GM20431 (cell line): ENCODE data around the gene FBXL7.

Experiments
- in situ Hi-C: fragments of 300-500 bp; cut with MseI, MboI; formaldehyde crosslinking; loops from one replicate; pipeline ENCODE4 v1.15.0; 2020; ENCODE audit warnings: low sequenced_read_pairs; ENCODE audit not compliant: unreplicated experiment

The FBXL7 gene

DNA sequence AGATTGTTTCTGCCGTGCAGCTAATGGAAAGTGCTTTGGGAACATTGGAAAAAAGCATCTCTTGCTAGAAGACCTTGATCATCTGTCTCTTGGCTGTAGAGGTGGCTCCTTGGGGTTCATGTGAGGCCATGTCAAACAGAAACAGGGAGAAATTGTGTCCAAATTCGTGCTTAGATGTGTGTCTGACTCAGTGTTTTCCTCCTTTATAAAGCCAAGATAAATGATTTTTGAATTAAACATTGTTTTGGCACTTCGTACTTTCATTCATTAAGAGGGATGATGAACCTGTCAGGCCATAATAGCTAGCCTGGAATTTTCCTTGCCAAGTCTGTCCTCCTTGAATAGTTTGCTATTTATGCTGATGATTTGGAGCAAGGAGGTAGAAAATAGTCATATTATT is 143.8 kb downstream of the FBXL7 start:
- in situ Hi-C loops, result no loop called here

DNA sequence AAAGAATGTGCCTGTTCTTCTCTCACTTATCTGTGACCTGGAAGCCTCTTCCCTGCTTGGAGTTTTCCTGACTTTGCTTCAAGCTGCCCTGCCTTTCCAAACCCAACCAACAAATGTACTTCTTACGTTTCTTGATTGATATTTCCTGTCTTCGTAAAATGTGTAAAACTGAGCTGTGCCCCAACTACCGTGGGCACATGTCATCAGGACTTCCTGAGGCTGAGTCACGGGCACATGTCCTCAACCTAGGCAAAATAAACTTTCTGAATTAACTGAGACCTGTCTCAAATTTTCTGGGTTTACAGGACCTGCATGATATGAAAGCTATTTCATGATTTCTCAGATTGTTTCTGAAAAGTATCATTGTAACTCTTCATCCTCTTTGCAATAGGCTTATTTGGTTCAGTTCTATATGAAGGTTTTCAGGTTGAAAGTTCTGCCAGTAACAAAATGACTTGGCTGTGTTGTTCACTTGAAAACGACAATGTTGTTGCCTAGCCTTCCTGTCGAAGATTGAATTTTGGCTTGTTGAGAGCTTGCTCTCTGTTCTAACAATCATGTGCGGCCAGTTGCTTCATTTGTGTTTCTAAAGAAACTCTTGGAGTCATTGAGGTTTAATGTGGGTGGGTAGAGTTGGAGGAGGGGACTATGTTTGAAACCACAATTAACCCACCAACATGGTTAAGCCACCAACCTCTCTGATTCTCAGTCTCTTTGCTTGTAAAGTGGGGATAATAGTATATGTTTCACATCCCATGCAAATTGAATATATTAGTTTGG is 145.6 kb downstream of the FBXL7 start:
- in situ Hi-C loops, result no loop called here

DNA sequence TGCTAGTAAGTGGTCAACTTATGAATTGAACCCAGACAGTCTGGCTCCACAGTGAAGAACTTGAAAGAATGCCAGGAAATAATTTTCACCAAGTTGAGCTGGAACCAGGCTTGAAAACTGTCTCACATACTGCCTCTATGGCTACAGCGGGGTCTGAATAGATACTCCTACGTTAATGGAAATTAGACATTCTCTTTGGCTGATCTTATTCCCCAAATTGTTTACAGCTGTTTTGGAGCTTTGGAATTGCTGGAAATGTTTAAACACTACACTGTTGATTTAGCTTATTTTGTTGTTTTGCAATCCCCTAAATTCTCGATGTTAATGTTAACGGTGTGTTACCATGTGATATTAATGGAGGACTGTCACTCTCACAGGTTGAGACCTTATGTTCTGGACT is 146.4 kb downstream of the FBXL7 start:
- in situ Hi-C loops, result no loop called here

DNA sequence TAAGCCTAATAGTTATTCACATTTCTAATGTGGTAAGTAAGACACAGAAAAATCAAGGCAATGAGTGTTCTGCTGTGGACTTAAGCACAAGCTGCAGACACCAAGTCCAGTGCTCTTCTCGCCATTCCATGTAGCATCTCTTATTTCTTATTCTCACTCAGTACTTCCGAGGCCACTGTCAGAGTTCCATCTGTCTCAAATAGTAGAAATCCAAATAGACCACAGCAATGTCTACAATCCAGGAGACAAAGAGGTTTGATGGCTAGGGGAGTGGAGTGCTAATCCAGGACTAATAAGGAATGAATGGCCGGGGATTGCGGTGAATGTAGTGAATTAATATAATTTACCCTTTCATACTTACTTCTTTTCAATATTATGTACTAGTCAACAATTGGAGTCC is 147.3 kb downstream of the FBXL7 start:
- in situ Hi-C loops, result no loop called here

DNA sequence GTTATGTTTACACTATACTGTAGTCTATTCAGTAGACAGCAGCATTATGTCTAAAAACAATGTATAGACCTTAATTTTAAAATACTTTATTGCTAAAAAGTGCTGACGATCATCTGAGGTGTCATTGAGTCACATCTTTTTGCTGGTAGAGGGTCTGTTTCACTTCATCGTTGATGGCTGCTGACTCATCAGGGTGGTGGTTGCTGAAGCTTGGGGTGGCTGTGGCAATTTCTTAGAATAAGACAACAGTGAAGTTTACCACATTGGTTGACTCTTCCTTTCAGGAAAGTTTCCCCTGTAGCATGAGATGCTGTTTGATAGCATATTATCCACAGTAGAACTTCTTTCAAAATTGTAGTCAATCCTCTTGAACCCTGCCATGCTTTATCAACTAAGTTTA is 150.3 kb downstream of the FBXL7 start:
- in situ Hi-C loops, result no loop called here

DNA sequence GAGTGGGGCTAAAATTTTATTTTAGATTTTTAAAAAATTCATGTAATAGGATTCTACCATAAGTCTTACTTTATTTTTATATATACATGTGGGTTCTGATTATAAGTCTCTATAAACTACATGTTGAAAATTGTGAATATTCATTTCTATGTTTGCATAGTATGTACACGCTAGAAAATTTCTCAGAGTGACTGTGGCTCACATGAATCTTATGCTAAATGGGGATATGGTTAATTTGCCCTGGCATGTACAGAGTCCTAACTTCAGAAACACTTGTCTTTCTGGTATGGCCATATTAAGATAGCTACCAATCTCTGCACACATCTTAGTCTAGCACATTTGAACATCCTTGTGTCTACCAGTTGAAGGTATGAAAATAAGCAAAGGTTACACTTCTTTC is 154.8 kb downstream of the FBXL7 start:
- in situ Hi-C loops, result no loop called here

- in situ Hi-C loops, result no loop called here
Measured at GRCh38 chr5:15655683-15656082, 155.7 kb downstream of the FBXL7 start.

GRCh38 chr5:15664961-15665360 is 165.0 kb downstream of the FBXL7 start:
- in situ Hi-C loops, result no loop called here

GRCh38 chr5:15669826-15670225 is 169.8 kb downstream of the FBXL7 start:
- in situ Hi-C loops, result no loop called here

GRCh38 chr5:15674716-15675115 is 174.7 kb downstream of the FBXL7 start:
- in situ Hi-C loops, result no loop called here

DNA sequence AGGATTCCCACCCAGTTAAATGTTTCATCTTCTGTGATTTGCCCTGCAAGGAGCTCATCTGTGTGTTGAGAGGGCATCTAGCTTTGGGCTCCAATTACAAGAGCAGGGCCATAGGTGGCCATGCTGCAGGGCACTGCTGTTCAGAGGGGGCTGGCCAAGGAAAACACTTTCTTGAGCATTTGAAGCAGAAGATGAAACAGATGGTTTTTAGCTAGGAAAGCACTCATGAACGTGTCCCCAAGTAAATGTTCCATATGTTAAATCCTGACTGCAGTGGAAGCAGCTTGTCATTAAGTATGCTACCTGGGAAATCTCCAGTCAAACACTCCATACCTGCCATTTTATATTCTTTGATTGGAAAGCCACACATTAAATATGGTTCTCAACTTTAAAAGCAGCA is 176.6 kb downstream of the FBXL7 start:
- in situ Hi-C loops, result no loop called here

GRCh38 chr5:15679161-15679560 is 179.2 kb downstream of the FBXL7 start:
- in situ Hi-C loops, result no loop called here

GRCh38 chr5:15680455-15680854 is 180.5 kb downstream of the FBXL7 start:
- in situ Hi-C loops, result no loop called here

- in situ Hi-C loops, result no loop called here
Measured at GRCh38 chr5:15682122-15682521, 182.1 kb downstream of the FBXL7 start.

GRCh38 chr5:15682566-15682965 is 182.6 kb downstream of the FBXL7 start:
- in situ Hi-C loops, result no loop called here

GRCh38 chr5:15683332-15683731 is 183.4 kb downstream of the FBXL7 start:
- in situ Hi-C loops, result no loop called here

GRCh38 chr5:15687401-15687800 is 187.4 kb downstream of the FBXL7 start:
- in situ Hi-C loops, result no loop called here

- in situ Hi-C loops, result no loop called here
Measured at GRCh38 chr5:15689836-15690235, 189.9 kb downstream of the FBXL7 start.

DNA sequence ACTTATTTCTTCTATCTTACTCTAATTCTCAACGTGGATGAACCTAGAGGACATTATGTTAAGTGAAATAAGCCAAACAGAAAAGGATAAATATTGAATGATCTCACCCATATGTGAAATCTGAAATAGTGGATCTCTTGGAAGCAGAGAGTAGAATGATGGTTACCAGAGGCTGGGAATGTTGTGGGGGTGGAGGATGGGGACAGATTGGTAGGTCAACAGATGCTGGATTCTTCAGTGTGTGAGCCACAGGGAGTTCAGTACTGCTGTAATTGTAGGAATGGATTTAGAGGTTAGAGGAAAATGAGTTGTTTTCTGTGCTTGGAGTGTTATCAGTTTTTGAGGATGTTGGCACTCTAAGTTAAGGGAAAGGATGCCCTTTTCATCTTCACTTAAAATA is 190.6 kb downstream of the FBXL7 start:
- in situ Hi-C loops, result no loop called here

DNA sequence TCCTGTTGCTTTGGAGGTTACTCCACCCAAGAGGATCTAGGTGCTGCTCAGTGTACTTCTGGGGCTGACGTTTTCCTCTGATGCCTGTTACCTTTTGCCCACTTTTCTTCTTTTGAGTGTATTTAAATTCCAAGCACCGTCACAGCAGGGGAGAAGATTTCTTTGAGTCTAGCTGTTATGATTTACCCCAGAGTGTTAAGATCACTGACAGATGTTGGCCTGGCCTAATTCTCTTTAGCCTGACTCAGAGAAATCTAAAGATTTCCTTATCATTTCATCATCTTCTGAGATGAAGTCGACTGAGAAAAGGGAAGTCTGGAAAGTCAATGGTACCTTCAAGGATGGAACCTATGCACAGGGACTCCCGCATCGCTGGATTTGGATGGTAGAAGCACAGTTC is 191.5 kb downstream of the FBXL7 start:
- in situ Hi-C loops, result no loop called here

DNA sequence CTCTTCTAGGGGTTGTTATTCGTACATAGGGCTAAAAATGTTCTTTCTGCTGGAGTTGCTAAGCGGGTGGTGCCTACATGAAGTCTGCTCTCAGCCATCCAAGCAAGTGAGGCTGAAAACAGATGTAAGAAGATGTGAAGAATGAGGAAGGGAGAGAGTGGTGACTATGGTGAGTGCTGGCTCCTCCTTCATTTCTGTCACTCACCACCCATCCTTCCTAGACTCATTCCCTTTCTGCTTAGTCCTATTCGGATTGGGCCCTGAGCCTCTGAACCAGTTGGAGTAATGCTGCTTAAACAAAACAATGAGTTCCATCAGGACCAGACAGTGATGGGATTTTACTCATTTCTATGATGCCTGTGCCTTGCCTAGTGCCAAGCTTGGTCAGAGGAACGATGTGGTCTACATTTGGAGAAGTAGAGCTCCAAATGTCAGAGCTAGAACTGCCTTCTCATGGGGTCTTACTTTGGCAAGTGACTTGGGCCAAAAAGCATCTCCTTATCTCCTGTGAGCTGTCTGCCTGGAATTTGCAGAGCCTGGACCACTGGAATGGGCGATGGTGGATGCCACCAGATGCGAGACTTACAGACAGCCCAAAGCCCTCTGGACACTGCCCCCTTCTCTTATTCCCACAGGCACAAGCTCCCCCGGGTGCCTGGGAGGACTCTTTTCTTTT is 192.9 kb downstream of the FBXL7 start:
- in situ Hi-C loops, result no loop called here

- in situ Hi-C loops, result no loop called here
Measured at GRCh38 chr5:15693382-15693728, 193.4 kb downstream of the FBXL7 start.
